Measurements from ENCODE around the gene BTK.

GRCh38 chrX:101383679-101384205 is 2.2 kb downstream of the BTK start:
- TF ChIP-seq POLR2AphosphoS5 (IDR thresholded peaks at IDR 0.05; ENCODE audit: low read depth, low read length) (no peak), TAF1 (IDR thresholded peaks at IDR 0.05; ENCODE audit: low read depth, low read length) (no peak), POLR2A (IDR thresholded peaks at IDR 0.05; ENCODE audit: low read depth, low read length) (no peak), POU2F2 (IDR thresholded peaks at IDR 0.05; ENCODE audit: low read depth, low read length) (peak; percentile 88)
